ENCODE results near the gene LLGL2.

The LLGL2 gene

DNA sequence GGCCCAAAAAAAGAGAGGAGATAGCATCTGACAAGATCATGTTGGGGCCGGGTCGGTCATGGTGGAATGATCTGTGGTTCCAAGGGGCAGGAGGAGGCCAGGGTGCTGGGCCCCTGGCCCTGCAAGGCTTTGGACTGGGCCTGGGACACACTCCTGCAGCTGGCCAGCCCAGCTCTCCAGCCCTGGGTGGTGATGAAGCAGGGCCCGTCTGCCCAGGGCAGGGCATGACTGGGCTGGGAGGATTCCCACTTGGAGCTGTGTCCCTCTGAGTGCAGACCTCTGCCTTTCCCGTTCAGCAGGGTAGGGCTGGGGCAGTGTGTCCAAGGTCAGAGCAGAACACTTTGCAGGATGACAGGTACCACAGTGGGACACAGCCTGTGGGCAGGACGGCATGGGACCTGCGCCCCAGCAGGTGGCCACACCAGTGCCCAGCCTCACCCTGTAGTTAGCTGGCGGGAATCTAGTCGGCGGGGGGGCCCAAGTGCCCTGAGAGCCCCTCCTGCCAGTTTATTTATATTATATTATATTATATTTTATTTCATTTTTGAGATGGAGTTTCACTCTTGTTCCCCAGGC is 34.5 kb downstream of the LLGL2 start:
- no peak overlapping the region for H3K4me3 ChIP-seq (ENCODE audit: low read length)
- DNase-seq (ENCODE audit: low read depth, low spot score): no peak

- H3K4me3 ChIP-seq (ENCODE audit: low read length): no peak overlapping the region
- no peak for DNase-seq (ENCODE audit: low read depth, low spot score)
These were observed 36.6 kb downstream of the LLGL2 start for GRCh38 chr17:75561927-75562603.

GRCh38 chr17:75563063-75563758 is 37.7 kb downstream of the LLGL2 start:
- H3K4me3 ChIP-seq (ENCODE audit: low read length): no peak overlapping the region
- DNase-seq (ENCODE audit: low read depth, low spot score): no peak

GRCh38 chr17:75564195-75564594 is 38.7 kb downstream of the LLGL2 start:
- no peak for DNase-seq (ENCODE audit: low read depth, low spot score)
- H3K4me3 ChIP-seq (ENCODE audit: low read length): no peak overlapping the region

- H3K4me3 ChIP-seq (ENCODE audit: low read length): no peak overlapping the region
- no peak for DNase-seq (ENCODE audit: low read depth, low spot score)
These were observed 39.6 kb downstream of the LLGL2 start for GRCh38 chr17:75565066-75565465.

- no peak overlapping the region for H3K4me3 ChIP-seq (ENCODE audit: low read length)
- no peak for DNase-seq (ENCODE audit: low read depth, low spot score)
These were observed 40.1 kb downstream of the LLGL2 start for GRCh38 chr17:75565618-75566017.

GRCh38 chr17:75566416-75566815 is 40.9 kb downstream of the LLGL2 start:
- no peak for DNase-seq (ENCODE audit: low read depth, low spot score)
- H3K4me3 ChIP-seq (ENCODE audit: low read length): no peak overlapping the region

DNA sequence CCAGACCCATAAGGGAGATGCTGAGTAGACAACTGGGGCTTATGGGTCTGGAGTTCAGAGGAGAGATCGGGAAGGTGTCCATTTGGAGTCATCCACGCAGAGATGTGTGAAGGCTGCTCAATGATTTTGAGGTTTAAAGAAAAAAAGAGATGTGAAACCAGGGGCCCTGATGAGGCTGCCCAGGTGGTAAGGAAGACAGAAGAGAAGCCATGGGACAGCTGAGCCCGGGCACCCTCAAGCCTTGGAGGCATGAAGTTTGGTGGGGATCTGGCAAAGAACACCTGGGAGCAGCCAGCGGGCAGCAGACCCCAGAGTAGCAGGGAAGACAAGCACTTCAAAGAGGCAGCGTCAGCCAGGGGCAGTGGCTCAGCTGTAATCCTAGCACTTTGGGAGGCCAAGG is 41.3 kb downstream of the LLGL2 start:
- no peak for DNase-seq (ENCODE audit: low read depth, low spot score)
- H3K4me3 ChIP-seq (ENCODE audit: low read length): no peak overlapping the region

DNA sequence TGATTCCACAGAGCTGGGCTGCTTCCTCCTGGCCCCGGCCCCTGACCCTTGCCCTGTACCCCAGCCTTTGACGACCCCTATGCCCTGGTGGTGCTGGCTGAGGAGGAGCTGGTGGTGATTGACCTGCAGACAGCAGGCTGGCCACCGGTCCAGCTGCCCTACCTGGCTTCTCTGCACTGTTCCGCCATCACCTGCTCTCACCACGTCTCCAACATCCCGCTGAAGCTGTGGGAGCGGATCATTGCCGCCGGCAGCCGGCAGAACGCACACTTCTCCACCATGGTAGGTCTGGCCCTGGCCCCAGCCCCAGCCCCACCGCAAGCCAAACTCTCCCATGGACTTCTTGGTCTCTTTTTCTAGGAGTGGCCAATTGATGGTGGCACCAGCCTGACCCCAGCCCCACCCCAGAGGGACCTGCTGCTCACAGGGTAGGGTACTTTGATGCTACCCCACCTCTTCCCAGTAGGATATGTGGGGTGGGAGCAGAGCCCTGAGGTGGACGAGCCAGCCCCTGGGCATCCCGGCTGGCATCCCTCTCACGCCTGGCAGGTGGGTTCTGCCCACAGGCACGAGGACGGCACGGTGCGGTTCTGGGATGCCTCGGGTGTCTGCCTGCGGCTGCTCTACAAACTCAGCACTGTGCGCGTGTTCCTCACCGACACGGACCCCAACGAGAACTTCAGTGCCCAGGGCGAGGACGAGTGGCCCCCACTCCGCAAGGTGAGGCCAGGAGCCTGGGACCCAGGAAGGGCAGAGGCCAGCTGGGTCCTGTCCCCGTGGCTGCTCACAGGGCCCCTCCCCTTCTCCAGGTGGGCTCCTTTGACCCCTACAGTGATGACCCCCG is 43.1 kb downstream of the LLGL2 start:
- DNase-seq (ENCODE audit: low read depth, low spot score): no peak
- H3K4me3 ChIP-seq (ENCODE audit: low read length): no peak overlapping the region

DNA sequence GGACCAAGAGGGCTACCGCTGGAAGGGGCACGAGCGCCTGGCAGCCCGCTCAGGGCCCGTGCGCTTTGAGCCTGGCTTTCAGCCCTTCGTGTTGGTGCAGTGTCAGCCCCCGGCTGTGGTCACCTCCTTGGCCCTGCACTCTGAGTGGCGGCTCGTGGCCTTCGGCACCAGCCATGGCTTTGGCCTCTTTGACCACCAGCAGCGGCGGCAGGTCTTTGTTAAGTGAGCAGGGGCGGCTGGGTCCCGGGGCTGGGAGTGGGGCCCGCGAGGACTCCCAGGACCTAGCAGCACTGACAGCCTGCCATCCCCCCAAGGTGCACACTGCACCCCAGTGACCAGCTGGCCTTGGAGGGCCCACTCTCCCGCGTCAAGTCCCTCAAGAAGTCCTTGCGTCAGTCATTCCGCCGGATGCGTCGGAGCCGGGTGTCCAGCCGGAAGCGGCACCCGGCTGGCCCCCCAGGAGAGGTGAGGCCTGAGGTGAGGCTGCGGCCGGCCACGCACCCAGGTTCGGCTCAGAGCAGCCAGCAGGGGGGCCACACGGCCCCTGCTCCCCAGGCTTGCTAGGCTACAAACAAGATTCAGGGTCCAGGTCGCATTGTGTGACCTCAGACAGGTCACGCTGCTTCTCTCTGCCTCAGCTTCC is 44.7 kb downstream of the LLGL2 start:
- H3K4me3 ChIP-seq (ENCODE audit: low read length): no peak overlapping the region
- DNase-seq (ENCODE audit: low read depth, low spot score): no peak

GRCh38 chr17:75570772-75571171 is 45.3 kb downstream of the LLGL2 start:
- DNase-seq (ENCODE audit: low read depth, low spot score): no peak
- H3K4me3 ChIP-seq (ENCODE audit: low read length): no peak overlapping the region

DNA sequence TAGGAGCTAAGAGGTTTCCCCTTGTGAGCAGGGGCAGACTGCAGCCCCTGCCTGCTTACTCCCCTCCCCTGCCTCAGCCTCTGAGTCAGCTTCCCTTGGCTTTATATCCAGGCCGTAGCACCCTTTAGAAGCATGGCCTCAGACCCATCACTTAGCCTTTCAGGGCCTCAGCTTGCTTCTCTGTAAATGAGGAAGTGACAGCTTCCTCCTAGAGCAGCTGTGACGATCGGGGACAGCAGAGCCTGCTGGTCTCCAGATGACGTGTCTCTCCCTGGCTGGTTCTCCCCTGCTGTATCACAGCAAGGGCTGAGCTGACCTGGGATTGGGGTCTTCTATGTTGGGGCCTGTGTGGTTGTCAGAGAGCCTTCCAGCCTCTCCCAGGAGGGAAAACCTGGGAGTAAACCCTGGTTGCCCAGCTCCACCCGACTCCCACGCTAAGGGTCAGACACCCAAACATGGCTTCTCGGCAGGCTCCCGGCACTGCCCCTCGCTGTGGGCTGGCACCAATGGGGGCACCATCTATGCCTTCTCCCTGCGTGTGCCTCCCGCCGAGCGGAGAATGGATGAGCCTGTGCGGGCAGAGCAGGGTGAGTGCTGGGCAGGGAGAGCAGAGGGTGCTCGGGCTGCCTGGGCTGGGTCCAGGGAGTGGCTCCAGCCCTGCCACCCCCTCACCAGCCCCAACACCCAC is 45.8 kb downstream of the LLGL2 start:
- DNase-seq (ENCODE audit: low read depth, low spot score): no peak
- H3K4me3 ChIP-seq (ENCODE audit: low read length): no peak overlapping the region

DNA sequence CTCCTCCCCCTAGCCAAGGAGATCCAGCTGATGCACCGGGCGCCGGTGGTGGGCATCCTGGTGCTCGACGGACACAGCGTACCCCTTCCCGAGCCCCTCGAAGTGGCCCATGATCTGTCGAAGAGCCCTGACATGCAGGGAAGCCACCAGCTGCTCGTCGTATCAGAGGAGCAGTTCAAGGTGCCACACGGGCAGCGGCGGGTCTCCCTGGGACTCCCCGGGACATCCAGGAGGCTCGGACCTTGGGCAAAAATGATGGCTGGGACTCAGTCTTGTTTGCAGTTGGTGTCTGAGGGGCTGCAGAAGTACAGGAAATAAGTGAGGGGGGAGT is 46.4 kb downstream of the LLGL2 start:
- no peak for DNase-seq (ENCODE audit: low read depth, low spot score)
- no peak overlapping the region for H3K4me3 ChIP-seq (ENCODE audit: low read length)

DNA sequence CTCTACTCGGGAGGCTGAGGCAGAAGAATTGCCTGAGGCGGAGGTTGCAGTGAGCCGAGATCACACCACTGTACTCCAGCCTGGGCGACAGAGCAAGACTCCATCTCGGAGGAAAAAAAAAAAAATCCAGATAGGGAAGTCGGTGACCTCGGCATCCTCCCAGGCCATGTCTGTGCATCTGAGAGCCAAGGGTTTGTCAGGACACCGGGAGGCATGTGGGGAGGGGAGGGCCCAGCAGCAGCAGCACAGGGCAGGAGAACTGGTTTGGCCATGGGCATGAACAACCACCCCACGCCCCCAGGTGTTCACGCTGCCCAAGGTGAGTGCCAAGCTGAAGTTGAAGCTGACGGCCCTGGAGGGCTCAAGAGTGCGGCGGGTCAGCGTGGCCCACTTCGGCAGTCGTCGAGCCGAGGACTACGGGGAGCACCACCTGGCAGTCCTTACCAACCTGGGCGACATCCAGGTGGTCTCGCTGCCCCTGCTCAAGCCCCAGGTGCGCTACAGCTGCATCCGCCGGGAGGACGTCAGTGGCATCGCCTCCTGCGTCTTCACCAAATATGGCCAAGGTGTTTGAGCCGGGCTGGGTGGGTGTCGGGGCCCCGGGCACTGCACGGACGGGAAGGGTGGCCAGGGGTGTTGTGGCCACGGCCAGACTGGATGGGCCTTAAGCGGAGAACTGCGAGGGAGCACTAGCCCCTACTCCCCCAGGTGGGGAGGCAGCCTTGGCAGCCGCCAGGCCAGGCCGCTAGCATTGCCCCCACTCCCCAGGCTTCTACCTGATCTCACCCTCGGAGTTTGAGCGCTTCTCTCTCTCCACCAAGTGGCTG is 47.4 kb downstream of the LLGL2 start:
- DNase-seq (ENCODE audit: low read depth, low spot score): no peak
- H3K4me3 ChIP-seq (ENCODE audit: low read length): no peak overlapping the region

DNA sequence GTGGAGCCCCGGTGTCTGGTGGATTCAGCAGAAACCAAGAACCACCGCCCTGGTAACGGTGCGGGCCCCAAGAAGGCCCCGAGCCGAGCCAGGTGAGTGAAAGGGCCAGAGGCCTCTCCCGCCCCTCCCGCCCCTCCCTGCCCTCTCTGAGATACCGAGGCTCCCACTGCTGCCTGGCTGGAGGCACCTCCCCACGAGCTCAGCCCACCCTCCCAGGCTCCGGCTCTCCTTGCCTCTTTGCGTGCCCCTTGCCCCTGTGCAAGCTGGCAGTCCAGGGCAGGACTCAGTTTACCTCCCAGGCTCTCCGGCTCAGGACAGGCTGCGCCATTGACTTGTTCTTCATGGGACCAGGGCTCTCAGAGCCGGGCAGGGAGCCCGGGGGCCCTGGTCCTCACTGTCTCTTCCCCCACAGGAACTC is 48.1 kb downstream of the LLGL2 start:
- DNase-seq (ENCODE audit: low read depth, low spot score): no peak
- no peak overlapping the region for H3K4me3 ChIP-seq (ENCODE audit: low read length)

DNA sequence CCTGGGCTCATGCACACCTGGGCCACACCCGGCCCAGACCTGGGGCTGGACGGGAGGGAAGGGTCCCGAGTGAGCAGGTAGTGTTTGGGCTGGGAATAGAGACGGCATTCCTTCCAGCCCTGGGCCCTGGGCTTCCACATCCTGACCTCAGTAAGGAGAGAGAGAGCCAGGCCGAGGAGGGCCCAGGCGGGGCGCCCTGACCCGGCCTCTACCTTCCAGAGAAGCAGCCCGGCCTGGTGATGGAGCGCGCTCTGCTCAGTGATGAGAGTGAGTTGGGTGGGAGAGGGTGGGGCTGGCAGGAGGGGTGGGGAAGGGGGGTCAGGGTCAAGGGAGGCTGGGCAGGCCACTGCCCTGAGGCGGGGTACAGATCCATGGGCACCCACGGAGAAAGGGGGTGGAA is 48.5 kb downstream of the LLGL2 start:
- H3K4me3 ChIP-seq (ENCODE audit: low read length): no peak overlapping the region
- DNase-seq (ENCODE audit: low read depth, low spot score): no peak

DNA sequence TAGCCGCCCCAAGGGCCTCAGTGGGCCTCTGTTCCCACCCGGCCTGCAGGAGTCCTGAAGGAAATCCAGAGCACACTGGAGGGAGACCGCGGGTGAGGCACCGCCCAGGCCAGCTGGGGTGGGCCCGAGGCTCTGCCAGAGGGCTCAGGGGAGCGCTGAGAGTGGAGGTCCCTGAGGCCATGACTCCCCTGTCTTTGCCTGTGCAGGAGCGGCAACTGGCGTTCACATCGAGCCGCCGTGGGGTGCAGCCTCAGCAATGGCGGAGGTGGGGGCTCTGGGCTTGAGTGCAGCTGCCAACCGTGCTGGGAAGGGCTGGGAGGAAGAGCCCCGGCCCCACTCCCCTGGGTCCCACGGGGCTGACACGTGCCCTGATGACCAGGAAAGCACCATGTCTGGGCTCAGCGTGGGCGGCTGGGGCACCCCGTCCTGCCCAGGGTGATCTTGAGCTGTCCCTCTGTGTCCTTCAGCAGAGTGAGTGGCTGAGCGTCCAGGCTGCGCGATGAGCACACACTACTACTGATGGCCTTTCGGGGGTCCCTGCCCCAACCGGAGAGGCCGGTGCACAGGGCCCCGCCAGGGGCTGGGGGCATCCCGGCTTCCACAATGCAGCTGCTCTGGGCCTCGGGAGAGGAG is 49.0 kb downstream of the LLGL2 start:
- no peak for DNase-seq (ENCODE audit: low read depth, low spot score)
- no peak overlapping the region for H3K4me3 ChIP-seq (ENCODE audit: low read length)

DNA sequence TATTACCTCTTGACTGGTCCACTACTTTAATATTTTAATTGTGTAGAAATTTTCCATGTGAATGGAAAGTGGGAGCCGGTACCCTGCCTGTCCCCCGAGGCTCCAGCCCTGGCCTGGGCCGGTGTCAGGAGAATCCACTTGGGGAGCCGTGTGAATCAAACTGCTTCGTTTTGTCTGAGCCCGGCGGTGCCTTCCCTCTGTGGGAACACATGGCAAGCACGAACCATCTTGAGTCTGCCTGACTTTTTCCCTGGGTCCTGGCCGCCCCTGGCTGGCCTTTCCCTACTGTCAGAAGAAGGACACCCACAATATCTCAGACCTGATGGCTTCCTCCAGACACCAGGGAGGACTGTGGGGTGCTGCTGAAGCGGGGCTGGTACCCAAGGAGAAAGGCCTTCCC is 49.7 kb downstream of the LLGL2 start:
- no peak for DNase-seq (ENCODE audit: low read depth, low spot score)
- no peak overlapping the region for H3K4me3 ChIP-seq (ENCODE audit: low read length)

Measured in Jurkat, Clone E6-1 (cell line).